ENCODE measurements around the gene PIN4.

DNA sequence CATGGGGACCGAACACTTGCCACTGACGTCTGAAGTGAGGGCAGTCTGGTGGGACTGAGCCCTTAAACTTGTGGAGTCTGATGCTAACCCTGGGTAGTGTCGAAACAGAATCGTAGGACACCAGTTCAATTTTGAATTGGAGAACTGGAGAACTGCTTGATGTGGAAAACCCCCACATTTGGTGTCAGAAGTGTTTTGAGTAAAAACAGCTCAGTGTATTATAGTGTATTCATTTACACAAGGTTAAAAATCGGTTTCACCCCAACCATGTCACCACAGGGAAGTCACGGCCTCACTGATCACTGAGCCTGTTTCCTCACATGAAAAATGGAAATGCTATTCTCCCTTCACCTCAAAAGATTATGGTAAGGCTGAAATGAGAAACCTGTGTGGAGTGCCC is 21.9 kb downstream of the PIN4 start:
- TF ChIP-seq POLR2A (IDR thresholded peaks at IDR 0.05; ENCODE audit: low read depth, low read length): no peak
- TF ChIP-seq PAX5 (IDR thresholded peaks at IDR 0.05; ENCODE audit: insufficient read depth, low read length, severe bottlenecking): no peak
- no peak for TF ChIP-seq TAF1 (IDR thresholded peaks at IDR 0.05; ENCODE audit: low read depth, low read length)
- no peak for TF ChIP-seq POLR2AphosphoS5 (IDR thresholded peaks at IDR 0.05; ENCODE audit: low read depth, low read length)
- no peak for TF ChIP-seq SPI1 (IDR thresholded peaks at IDR 0.05; ENCODE audit: low read depth, low read length)
- no peak for TF ChIP-seq POU2F2 (IDR thresholded peaks at IDR 0.05; ENCODE audit: low read depth, low read length)
